ENCODE measurements around the gene CCDC88C. TPM values are rescaled to one million over a fixed set of nuclear protein-coding genes. Genes with fewer than 3 reads are reported as not detected.
A peak's percentile ranks its signal among the peaks of the same experiment; 100 is the strongest.

CCDC88C gene
- polyA plus RNA-seq, 3 donors from 2014 or later, result 19.5 to 58.2 (median 21.2) TPM

- Mint-ChIP-seq H3K4me1 (peaks cover 98 to 100% of the 10 kb centered on the region in 2 donors), H3K4me3 (peak overlapping the region; percentile 49 to 88 (median 66)), H3K27ac (peak overlapping the region; percentile 95 to 99 (median 98)), H3K36me3 (no peaks in the 10 kb centered on the region), H3K27me3 (ENCODE audit: low read depth in 3 of 3) (peaks cover 0 to 12% (median 7%) of the 10 kb centered on the region in 3 donors), H3K9me3 (no peaks in the 10 kb centered on the region)
- DNase-seq, result peak in 1 of 3 donors; percentile 47
Measured at GRCh38 chr14:91368776-91369416, 48.7 kb downstream of the CCDC88C start.

GRCh38 chr14:91367173-91368171, 50.1 kb downstream of the CCDC88C start:
- peak overlapping the region; percentile 75 to 90 (median 80) for H3K4me3 Mint-ChIP-seq
- DNase-seq, result peak; percentile 67 to 70 (median 70)
- no peaks in the 10 kb centered on the region for H3K36me3 Mint-ChIP-seq
- peaks cover 94 to 98% of the 10 kb centered on the region in 2 donors for H3K4me1 Mint-ChIP-seq
- peak overlapping the region; percentile 95 to 99 (median 98) for H3K27ac Mint-ChIP-seq
- H3K27me3 Mint-ChIP-seq (ENCODE audit: low read depth in 3 of 3), result peaks cover 0 to 12% (median 5%) of the 10 kb centered on the region in 3 donors
- H3K9me3 Mint-ChIP-seq, result no peaks in the 10 kb centered on the region

GRCh38 chr14:91366749-91367148, 50.9 kb downstream of the CCDC88C start:
- H3K27me3 Mint-ChIP-seq (ENCODE audit: low read depth in 3 of 3), result peaks cover 0 to 12% (median 5%) of the 10 kb centered on the region in 3 donors
- H3K9me3 Mint-ChIP-seq, result no peaks in the 10 kb centered on the region
- peak overlapping the region; percentile 95 to 99 (median 98) for H3K27ac Mint-ChIP-seq
- no peak for DNase-seq
- H3K4me3 Mint-ChIP-seq, result peak overlapping the region; percentile 75 to 90 (median 80)
- no peaks in the 10 kb centered on the region for H3K36me3 Mint-ChIP-seq
- H3K4me1 Mint-ChIP-seq, result peaks cover 95 to 98% of the 10 kb centered on the region in 2 donors

GRCh38 chr14:91365552-91365951, 52.1 kb downstream of the CCDC88C start:
- peak overlapping the region; percentile 91 to 99 (median 97) for H3K27ac Mint-ChIP-seq
- H3K4me1 Mint-ChIP-seq, result peaks cover 94 to 98% of the 10 kb centered on the region in 2 donors
- no peaks in the 10 kb centered on the region for H3K9me3 Mint-ChIP-seq
- peak overlapping the region; percentile 60 to 88 (median 68) for H3K4me3 Mint-ChIP-seq
- DNase-seq, result peak in 1 of 3 donors; percentile 41
- peaks cover 0 to 12% (median 7%) of the 10 kb centered on the region in 3 donors for H3K27me3 Mint-ChIP-seq (ENCODE audit: low read depth in 3 of 3)
- peaks cover 0 to under 1% (median 0%) of the 10 kb centered on the region in 3 donors for H3K36me3 Mint-ChIP-seq

- peak overlapping the region; percentile 91 to 99 (median 97) for H3K27ac Mint-ChIP-seq
- H3K27me3 Mint-ChIP-seq (ENCODE audit: low read depth in 3 of 3), result peaks cover 0 to 7% (median 6%) of the 10 kb centered on the region in 3 donors
- DNase-seq, result no peak
- H3K36me3 Mint-ChIP-seq, result peaks cover 0 to 3% (median 0%) of the 10 kb centered on the region in 3 donors
- peaks cover 94 to 98% of the 10 kb centered on the region in 2 donors for H3K4me1 Mint-ChIP-seq
- no peaks in the 10 kb centered on the region for H3K9me3 Mint-ChIP-seq
- H3K4me3 Mint-ChIP-seq, result peak overlapping the region in 4 of 5 donors; percentile 29 to 88 (median 72)
Measured at GRCh38 chr14:91364524-91365270, 52.9 kb downstream of the CCDC88C start.

- Mint-ChIP-seq H3K4me3 (peak overlapping the region in 4 of 5 donors; percentile 29 to 75 (median 65)), H3K36me3 (peaks cover 0 to 4% (median 3%) of the 10 kb centered on the region in 3 donors), H3K27me3 (ENCODE audit: low read depth in 3 of 3) (peaks cover 0 to 7% (median 4%) of the 10 kb centered on the region in 3 donors), H3K4me1 (peaks cover 93 to 96% of the 10 kb centered on the region in 2 donors), H3K9me3 (no peaks in the 10 kb centered on the region), H3K27ac (peak overlapping the region; percentile 78 to 99 (median 96))
- no peak for DNase-seq
Measured at GRCh38 chr14:91363776-91364523, 53.7 kb downstream of the CCDC88C start.

- H3K36me3 Mint-ChIP-seq, result peaks cover 0 to 16% (median 3%) of the 10 kb centered on the region in 3 donors
- peaks cover 2 to 4% (median 2%) of the 10 kb centered on the region in 3 donors for H3K27me3 Mint-ChIP-seq (ENCODE audit: low read depth in 3 of 3)
- H3K4me1 Mint-ChIP-seq, result peaks cover 84 to 92% of the 10 kb centered on the region in 2 donors
- H3K4me3 Mint-ChIP-seq, result no peak overlapping the region
- peak overlapping the region in 5 of 6 donors; percentile 41 to 79 (median 76) for H3K27ac Mint-ChIP-seq
- no peak for DNase-seq
- no peaks in the 10 kb centered on the region for H3K9me3 Mint-ChIP-seq
Measured at GRCh38 chr14:91361233-91361811, 56.3 kb downstream of the CCDC88C start.

GRCh38 chr14:91360490-91361232, 57.0 kb downstream of the CCDC88C start:
- peaks cover 84 to 92% of the 10 kb centered on the region in 2 donors for H3K4me1 Mint-ChIP-seq
- no peak for DNase-seq
- peaks cover 2 to 5% (median 2%) of the 10 kb centered on the region in 3 donors for H3K27me3 Mint-ChIP-seq (ENCODE audit: low read depth in 3 of 3)
- H3K36me3 Mint-ChIP-seq, result peaks cover 0 to 17% (median 3%) of the 10 kb centered on the region in 3 donors
- H3K27ac Mint-ChIP-seq, result peak overlapping the region; percentile 31 to 94 (median 78)
- peak overlapping the region in 2 of 5 donors; percentile 1 to 21 for H3K4me3 Mint-ChIP-seq
- no peaks in the 10 kb centered on the region for H3K9me3 Mint-ChIP-seq

- Mint-ChIP-seq H3K27me3 (ENCODE audit: low read depth in 3 of 3) (peaks cover 4 to 16% (median 12%) of the 10 kb centered on the region in 3 donors), H3K36me3 (peaks cover 0 to 26% (median 7%) of the 10 kb centered on the region in 3 donors), H3K27ac (peak overlapping the region; percentile 40 to 99 (median 69)), H3K9me3 (no peaks in the 10 kb centered on the region), H3K4me1 (peaks cover 85 to 92% of the 10 kb centered on the region in 2 donors), H3K4me3 (no peak overlapping the region)
- no peak for DNase-seq
Measured at GRCh38 chr14:91358654-91359220, 58.9 kb downstream of the CCDC88C start.

- H3K4me3 Mint-ChIP-seq, result no peak overlapping the region
- no peak for DNase-seq
- peaks cover 87 to 95% of the 10 kb centered on the region in 2 donors for H3K4me1 Mint-ChIP-seq
- peak overlapping the region in 4 of 6 donors; percentile 40 to 99 (median 70) for H3K27ac Mint-ChIP-seq
- H3K27me3 Mint-ChIP-seq (ENCODE audit: low read depth in 3 of 3), result peaks cover 4 to 16% (median 14%) of the 10 kb centered on the region in 3 donors
- H3K36me3 Mint-ChIP-seq, result peaks cover 0 to 30% (median 7%) of the 10 kb centered on the region in 3 donors
- H3K9me3 Mint-ChIP-seq, result no peaks in the 10 kb centered on the region
Measured at GRCh38 chr14:91358025-91358319, 59.6 kb downstream of the CCDC88C start.

- H3K27me3 Mint-ChIP-seq (ENCODE audit: low read depth in 3 of 3), result peaks cover 4 to 16% (median 16%) of the 10 kb centered on the region in 3 donors
- peaks cover 0 to 30% (median 7%) of the 10 kb centered on the region in 3 donors for H3K36me3 Mint-ChIP-seq
- peak overlapping the region; percentile 51 to 99 (median 80) for H3K27ac Mint-ChIP-seq
- no peaks in the 10 kb centered on the region for H3K9me3 Mint-ChIP-seq
- H3K4me1 Mint-ChIP-seq, result peaks cover 87 to 96% of the 10 kb centered on the region in 2 donors
- no peak for DNase-seq
- H3K4me3 Mint-ChIP-seq, result peak overlapping the region in 3 of 5 donors; percentile 40 to 62 (median 41)
Measured at GRCh38 chr14:91357272-91358024, 60.2 kb downstream of the CCDC88C start.

Measured in immature natural killer cell (primary cell).